GM18867 (cell line): ENCODE data around the gene RASGRF1.
A peak's percentile ranks its signal among the peaks of the same experiment; 100 is the strongest.

Experiments
- ATAC-seq: cut with Tn5 transposase; IDR thresholded peaks from one replicate; pipeline ENCODE4 v1.9.1; 2021; ENCODE audit warnings: mild to moderate bottlenecking, moderate library complexity; ENCODE audit not compliant: unreplicated experiment

The RASGRF1 gene

GRCh38 chr15:78968539-78969271 is 121.9 kb downstream of the RASGRF1 start:
- ATAC-seq: no peak

GRCh38 chr15:78968114-78968513 is 122.5 kb downstream of the RASGRF1 start:
- no peak for ATAC-seq

- ATAC-seq: no peak
Measured at GRCh38 chr15:78960308-78960707, 130.3 kb downstream of the RASGRF1 start.

- ATAC-seq: no peak
Measured at GRCh38 chr15:78959360-78959759, 131.2 kb downstream of the RASGRF1 start.

GRCh38 chr15:78957416-78958093 is 133.0 kb downstream of the RASGRF1 start:
- ATAC-seq: no peak

- ATAC-seq: no peak
Measured at GRCh38 chr15:78956937-78957336, 133.6 kb downstream of the RASGRF1 start.

- ATAC-seq: no peak
Measured at GRCh38 chr15:78955355-78955754, 135.2 kb downstream of the RASGRF1 start.

- no peak for ATAC-seq
Measured at GRCh38 chr15:78951841-78952238, 138.7 kb downstream of the RASGRF1 start.

GRCh38 chr15:78950902-78951840 is 139.4 kb downstream of the RASGRF1 start:
- no peak for ATAC-seq

- ATAC-seq: no peak
Measured at GRCh38 chr15:78950343-78950742, 140.2 kb downstream of the RASGRF1 start.

- ATAC-seq: no peak
Measured at GRCh38 chr15:78949461-78949860, 141.1 kb downstream of the RASGRF1 start.

- ATAC-seq: no peak
Measured at GRCh38 chr15:78947506-78947905, 143.1 kb downstream of the RASGRF1 start.

- ATAC-seq: no peak
Measured at GRCh38 chr15:78946493-78946892, 144.1 kb downstream of the RASGRF1 start.

- ATAC-seq: peak; percentile 65
Measured at GRCh38 chr15:78944669-78945407, 145.7 kb downstream of the RASGRF1 start, which contains the start of gene CTSH. Gene CTSH, minus strand, starts transcription at chr15:78945046. Its CDS starts 65 bp downstream, at chr15:78944981.

GRCh38 chr15:78944202-78944625 is 146.4 kb downstream of the RASGRF1 start:
- ATAC-seq: peak; percentile 11

- no peak for ATAC-seq
Measured at GRCh38 chr15:78943692-78944091, 146.9 kb downstream of the RASGRF1 start.

GRCh38 chr15:78942741-78943140 is 147.8 kb downstream of the RASGRF1 start:
- no peak for ATAC-seq

- ATAC-seq: peak; percentile 71
Measured at GRCh38 chr15:78938658-78939488, 151.7 kb downstream of the RASGRF1 start.

GRCh38 chr15:78937132-78937739 is 153.3 kb downstream of the RASGRF1 start:
- no peak for ATAC-seq
